Caki2 (cell line): ENCODE data around the gene CRK. TPM values are rescaled to one million over a fixed set of nuclear protein-coding genes. Genes with fewer than 3 reads are reported as not detected.
"Not testable (repeated sequence)": the region's sequence is repeated elsewhere in the genome, so short reads cannot be mapped to it uniquely, and the experiment has no call there.

Experiments used
- DNase-seq: peaks from one replicate; pipeline ENCODE4 v3.0.0-alpha.2; 2015; ENCODE audit warnings: low read depth
- in situ Hi-C: cut with HindIII; loops from 2 replicates; pipeline ENCODE4 v1.10.0; 2016; ENCODE audit warnings: low sequenced_read_pairs, low pct_unique_long_range_greater_than_20kb, mixed read lengths
- total RNA-seq: library from RNA; depleted of rRNA; stranded (reverse); fragments of >200 nt; shearing (Covaris generic); gene quantifications from 2 replicates; pipeline ENCODE4 v1.2.3, GENCODE V29; 2014; ENCODE audit warnings: low replicate concordance

The CRK gene
- total RNA-seq, 1 experiment from 2014 or later: 25.4 TPM

DNA sequence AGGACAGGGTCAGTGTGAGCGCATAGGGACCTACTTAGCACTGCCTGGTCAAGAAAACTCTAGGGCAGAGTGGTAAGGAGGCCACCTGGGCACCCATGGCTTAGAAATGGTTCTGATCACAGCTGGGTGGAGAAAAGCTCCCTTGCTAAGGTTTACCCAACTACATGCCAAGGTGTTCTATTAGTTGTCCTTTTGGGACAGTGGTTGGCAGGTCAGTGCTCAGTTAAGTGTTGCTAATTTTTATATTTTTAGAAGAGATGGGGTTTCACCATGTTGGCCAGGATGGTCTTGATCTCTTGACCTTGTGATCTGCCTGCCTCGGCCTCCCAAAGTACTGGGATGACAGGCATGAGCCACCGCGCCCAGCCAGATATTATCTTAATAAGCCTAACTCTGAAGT is 10.3 kb downstream of the CRK start:
- in situ Hi-C loops, DNase-seq: not testable (repeated sequence)

DNA sequence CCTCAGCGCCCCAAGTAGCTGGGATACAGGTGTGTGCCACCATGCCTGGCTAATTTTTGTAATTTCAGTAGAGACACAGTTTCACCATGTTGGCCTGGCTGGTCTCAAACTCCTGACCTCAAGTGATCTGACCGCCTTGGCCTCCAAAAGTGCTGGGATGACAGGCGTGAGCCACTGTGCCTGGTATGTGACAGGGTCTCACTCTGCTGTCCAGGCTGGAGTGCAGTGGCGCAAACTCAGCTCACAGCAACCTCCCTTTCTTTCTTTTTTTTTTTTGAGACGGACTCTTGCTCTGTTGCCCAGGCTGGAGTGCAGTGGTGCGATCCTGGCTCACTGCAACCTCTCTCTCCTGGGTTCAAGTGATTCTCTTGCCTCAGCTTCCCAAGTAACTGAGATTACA is 13.3 kb downstream of the CRK start:
- in situ Hi-C loops, DNase-seq: not testable (repeated sequence)

DNA sequence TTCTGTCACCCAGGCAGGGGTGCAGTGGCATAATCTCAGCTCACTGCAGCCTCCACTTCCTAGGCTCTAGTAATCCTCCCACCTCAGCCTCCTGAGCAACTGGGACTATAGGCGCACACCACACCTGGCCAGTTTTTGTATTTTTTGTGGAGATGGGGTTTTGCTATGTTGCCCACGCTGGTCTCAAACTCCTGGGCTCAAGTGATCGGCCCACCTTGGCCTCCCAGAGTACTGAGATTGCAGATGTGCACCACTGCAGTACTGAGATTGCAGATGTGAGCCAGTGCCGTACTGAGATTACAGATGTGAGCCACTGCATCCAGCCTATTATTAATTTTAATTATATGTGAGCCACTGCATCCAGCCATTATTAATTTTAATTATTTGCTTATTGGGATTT is 13.8 kb downstream of the CRK start:
- DNase-seq: no peak
- in situ Hi-C loops: no loop called here

GRCh38 chr17:1440921-1441320 is 15.1 kb downstream of the CRK start:
- no peak for DNase-seq
- in situ Hi-C loops: no loop called here

GRCh38 chr17:1438593-1439083 is 17.4 kb downstream of the CRK start:
- in situ Hi-C loops: no loop called here
- DNase-seq: peak; percentile 57

GRCh38 chr17:1435326-1435725 is 20.7 kb downstream of the CRK start:
- no peak for DNase-seq

GRCh38 chr17:1434150-1434549 is 21.9 kb downstream of the CRK start:
- in situ Hi-C loops: no loop called here

More at GRCh38 chr17:1435326-1435725, 20.7 kb downstream of the CRK start:
- in situ Hi-C loops: no loop called here

GRCh38 chr17:1431631-1432104 is 24.4 kb downstream of the CRK start:
- no peak for DNase-seq
- in situ Hi-C loops: no loop called here

More at GRCh38 chr17:1434150-1434549, 21.9 kb downstream of the CRK start:
- DNase-seq: no peak

DNA sequence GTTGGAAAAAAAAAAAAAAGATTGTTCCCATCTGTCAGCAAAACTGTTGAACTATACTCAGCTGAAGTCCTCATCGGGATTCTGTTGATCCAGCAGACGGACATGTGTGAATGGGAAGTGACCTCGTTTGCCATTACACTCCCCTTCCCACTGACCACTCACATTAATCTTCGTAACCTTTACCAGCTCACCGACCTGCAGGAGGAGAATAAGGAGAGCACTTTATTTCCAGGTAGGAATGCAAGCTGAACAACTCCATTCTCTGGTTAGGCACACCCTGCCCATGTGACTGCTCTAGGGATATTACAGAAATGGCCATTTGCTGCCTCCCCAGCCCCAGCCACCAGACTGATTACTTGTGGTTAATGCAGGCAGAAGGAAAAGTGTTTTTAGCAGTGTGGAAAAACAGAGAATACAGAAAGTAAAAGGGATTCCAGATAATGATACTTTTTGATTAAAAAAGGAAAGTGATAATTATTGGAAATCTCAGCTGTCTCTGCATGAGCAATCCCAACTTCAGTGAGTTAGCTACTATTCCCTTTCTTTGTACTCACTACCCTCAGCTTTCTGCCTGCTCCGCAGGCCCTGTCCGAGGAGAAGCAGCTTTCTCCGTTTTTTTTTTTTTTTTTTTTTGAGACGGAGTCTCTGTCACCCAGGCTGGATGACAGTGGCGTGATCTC is 32.4 kb downstream of the CRK start:
- no peak for DNase-seq
- in situ Hi-C loops: no loop called here

DNA sequence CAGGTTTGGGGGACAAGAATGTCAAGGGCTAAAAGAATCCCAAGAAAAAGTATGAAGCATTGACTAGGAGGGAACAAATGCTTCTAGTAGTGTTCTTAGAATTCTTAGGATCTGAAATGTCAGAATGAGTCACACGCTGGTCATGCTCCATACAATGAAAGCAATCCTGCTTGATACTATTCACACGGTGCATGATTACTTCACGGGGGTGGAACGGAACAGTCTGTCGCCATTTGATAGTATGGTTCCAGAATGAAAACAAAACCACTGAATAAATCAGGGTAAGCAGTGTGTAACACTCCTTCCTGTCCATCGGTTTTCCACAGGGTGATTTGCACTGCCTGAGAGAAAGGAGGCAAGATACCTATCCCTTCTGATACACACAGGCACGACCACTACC is 33.1 kb downstream of the CRK start:
- in situ Hi-C loops: no loop called here
- DNase-seq: peak; percentile 80

DNA sequence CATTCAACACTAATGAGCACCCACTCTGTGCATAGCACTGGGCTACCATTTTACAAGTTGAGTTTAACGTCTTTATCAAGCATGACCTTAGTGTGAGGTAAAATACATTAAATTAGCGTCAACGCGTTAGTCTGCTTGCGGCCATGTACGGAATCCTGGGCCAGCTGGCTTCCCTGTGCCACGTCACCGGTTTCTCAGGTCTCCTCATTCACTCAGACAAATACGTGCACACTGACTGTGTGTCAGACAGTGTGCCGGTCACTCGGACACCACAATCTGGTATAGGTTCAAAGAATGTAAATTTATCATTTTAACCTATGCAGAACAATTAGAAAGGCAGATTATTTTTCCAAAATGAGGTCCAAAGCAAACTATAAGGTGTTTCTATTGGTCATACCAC is 34.6 kb downstream of the CRK start:
- in situ Hi-C loops: no loop called here
- no peak for DNase-seq

- DNase-seq: no peak
- in situ Hi-C loops: no loop called here
Observed at GRCh38 chr17:1420981-1421380, 35.1 kb downstream of the CRK start.

DNA sequence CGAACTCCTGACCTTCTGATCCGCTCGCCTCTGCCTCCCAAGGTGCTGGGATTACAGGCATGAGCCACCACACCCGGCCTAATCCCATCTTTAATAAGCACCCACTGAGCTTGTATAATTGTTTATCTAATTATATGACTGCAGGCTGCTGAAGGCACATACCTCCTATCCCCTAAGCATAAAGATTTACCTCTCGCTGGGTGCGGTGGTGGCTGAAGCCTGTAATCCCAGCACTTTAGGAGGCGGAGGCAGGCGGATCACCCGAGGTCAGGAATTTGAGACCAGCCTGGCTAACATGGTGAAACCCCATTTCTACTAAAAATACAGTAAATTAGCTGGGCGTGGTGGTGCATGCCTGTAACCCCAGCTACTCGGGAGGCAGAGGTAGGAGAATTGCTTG is 35.9 kb downstream of the CRK start:
- no peak for DNase-seq
- in situ Hi-C loops: no loop called here

GRCh38 chr17:1418476-1418875 is 37.6 kb downstream of the CRK start:
- in situ Hi-C loops, DNase-seq: not testable (repeated sequence)

DNA sequence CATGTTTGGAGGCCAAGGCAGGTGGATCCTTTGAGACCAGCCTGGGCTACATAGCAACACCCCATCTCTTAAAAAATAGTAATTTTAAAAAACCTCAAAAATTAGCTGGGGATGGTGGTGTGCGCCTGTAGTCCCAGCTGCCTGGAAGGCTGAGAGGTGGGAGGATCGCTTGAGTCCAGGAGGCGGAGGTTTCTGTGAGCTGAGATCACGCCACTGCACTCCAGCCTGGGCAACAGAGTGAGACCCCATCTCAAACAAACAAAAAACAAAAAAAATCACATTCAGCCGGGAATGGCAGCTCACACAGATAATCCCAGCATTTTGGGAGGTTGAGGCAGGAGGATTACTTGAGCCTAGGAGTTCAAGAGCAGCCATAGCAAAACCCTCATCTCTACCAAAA is 39.6 kb downstream of the CRK start:
- in situ Hi-C loops: no loop called here
- no peak for DNase-seq

DNA sequence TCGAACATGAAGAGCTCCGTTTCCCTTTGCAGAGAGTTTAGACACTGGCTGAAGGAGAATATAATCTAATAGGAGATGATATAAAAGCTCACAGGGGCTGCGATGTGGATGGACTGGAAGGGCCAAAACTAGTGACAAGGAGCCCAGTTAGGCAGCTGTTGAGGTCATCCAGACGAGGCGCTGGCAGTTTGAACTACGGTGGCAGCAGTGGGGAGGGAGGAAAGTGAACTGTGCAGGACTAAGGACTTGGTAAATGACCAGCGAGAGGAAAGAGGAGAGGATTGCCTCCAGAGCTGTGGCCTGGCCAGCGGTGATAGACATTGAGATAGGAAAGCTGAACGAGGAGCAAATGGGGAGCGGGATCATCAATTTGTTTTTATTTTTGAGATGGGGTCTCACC is 41.4 kb downstream of the CRK start:
- DNase-seq: no peak
- in situ Hi-C loops: no loop called here

DNA sequence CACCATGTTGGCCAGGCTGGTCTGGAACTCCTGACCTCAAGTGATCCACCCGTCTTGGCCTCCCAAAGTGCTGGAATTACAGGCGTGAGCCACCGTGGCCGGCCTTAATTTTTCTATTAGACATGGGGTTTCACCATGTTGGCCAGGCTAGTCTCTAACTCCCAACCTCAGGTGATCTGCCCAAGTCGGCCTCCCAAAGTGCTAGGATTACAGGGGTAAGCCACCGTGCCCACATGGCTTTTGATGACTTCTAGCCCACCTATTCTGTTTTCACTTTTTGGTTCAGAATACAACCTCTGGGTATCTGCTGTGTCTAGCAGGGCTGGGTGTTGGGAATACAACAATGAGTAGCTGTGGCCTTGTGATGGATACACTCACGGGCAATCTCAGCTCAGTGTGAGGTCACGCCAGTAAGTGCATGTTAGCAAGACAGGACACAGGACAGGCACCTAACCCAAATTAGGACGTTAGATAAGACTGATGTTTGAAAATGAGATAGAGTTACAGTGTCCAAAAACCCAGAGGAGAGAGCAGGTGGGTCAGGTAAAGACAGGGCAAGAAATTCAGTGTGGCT is 41.9 kb downstream of the CRK start:
- in situ Hi-C loops: no loop called here
- no peak for DNase-seq

GRCh38 chr17:1413281-1413791 is 42.7 kb downstream of the CRK start:
- in situ Hi-C loops: no loop called here
- peak; percentile 90 for DNase-seq

GRCh38 chr17:1412185-1413110 is 43.6 kb downstream of the CRK start:
- in situ Hi-C loops: no loop called here

More at GRCh38 chr17:1412185-1413110, 43.6 kb downstream of the CRK start:
- no peak for DNase-seq
